GM18520 (cell line): Measurements from ENCODE around the gene MAP3K20.
"Not testable (repeated sequence)": the region's sequence is repeated elsewhere in the genome, so short reads cannot be mapped to it uniquely, and the experiment has no call there.

Experiments
- ATAC-seq: cut with Tn5 transposase; IDR thresholded peaks from one replicate; pipeline ENCODE4 v1.9.1; 2021; ENCODE audit not compliant: unreplicated experiment

The MAP3K20 gene

DNA sequence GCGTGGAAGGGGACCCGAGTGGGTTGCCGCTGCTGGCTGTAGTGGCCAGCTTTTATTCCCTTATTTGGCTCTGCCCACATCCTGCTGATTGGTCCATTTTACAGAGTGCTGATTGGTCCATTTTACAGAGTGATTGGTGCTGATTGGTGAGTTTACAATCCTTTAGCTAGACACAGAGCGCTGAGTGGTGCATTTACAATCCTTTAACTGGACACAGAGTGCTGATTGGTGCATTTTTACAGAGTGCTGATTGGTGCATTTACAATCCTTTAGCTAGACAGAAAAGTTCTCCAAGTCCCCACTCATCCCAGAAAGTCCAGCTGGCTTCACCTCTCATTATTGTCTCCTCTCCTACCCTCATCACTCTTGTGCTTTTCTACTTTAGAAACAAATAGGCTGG is 225.9 kb downstream of the MAP3K20 start:
- not testable (repeated sequence) for ATAC-seq

GRCh38 chr2:173305303-173305702 is 229.7 kb downstream of the MAP3K20 start:
- ATAC-seq = no peak

- no peak for ATAC-seq
Measured at GRCh38 chr2:173307293-173307692, 231.6 kb downstream of the MAP3K20 start.

GRCh38 chr2:173309370-173309769 is 233.7 kb downstream of the MAP3K20 start:
- ATAC-seq = not testable (repeated sequence)

DNA sequence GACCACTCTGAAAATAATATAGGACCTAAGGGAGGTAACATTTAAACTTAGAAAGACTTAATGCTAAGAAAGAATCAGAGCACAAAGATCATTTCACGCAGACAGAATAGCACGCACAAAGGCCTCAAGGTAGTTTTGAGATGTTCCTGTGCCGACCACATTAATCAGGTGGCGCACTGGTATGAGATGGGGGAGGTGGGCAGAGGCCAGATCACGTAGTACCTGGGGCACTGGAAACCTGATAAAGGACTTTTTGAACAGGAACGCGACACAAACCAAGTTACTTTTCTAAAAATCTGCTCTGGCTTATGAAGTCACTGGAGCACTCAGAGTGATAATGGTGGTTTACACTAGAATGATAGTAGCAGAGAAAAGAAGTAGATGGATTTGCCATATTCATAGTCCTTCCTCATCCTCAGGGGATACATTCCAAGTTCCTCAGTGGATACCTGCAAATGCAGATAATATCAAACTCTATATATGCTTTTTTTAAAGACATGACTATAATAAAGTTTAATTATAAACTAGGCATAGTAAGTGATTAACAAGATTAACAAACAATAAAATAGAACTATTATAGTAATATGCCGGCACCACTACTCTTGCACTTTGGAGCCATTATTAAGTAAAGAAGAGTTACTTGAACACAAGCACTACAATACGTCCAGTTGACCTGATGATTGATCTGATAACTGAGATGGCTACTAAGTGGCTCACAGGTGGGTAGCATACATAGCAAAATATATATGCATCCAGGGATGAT is 236.4 kb downstream of the MAP3K20 start:
- ATAC-seq = no peak
